SK-N-MC (cell line): ENCODE data around the gene CAPN3.
"Not testable (repeated sequence)": the region's sequence is repeated elsewhere in the genome, so short reads cannot be mapped to it uniquely, and the experiment has no call there.

Experiments used
- DNase-seq: peaks from one replicate; pipeline ENCODE4 v3.0.0-alpha.2; 2011; ENCODE audit warnings: low read depth, low spot score
- H3K27ac ChIP-seq: fragments of 200-600 bp; sonication (generic); 2 replicates; pipeline ENCODE4 v1.5.1; 2016; ENCODE audit warnings: mixed run types
- H3K36me3 ChIP-seq: fragments of 200-600 bp; sonication (generic); 2 replicates; pipeline ENCODE4 v1.6.1; 2017; ENCODE audit warnings: antibody characterized with exemption, low read length, mixed read lengths; ENCODE audit not compliant: insufficient read depth
- H3K4me3 ChIP-seq: fragments of 200-600 bp; sonication (generic); 2 replicates; pipeline ENCODE4 v1.5.1; 2016
- H3K9ac ChIP-seq: fragments of 200-600 bp; sonication (generic); 2 replicates; pipeline ENCODE4 v1.8.0; 2017; ENCODE audit warnings: mixed run types, mixed read lengths; ENCODE audit not compliant: insufficient read length
- H3K9me3 ChIP-seq: fragments of 200-600 bp; sonication (generic); 2 replicates; pipeline ENCODE4 v1.6.1; 2017; ENCODE audit warnings: low read depth, mild to moderate bottlenecking, antibody characterized with exemption, low read length, moderate library complexity, mixed read lengths
- EZH2 ChIP-seq: fragments of 200-600 bp; sonication (generic); IDR thresholded peaks from one replicate; pipeline ENCODE4 v1.6.1; 2017; ENCODE audit warnings: antibody characterized with exemption
- FOXP2 ChIP-seq: optimal IDR thresholded peaks from 2 replicates; pipeline ENCODE3; 2011; ENCODE audit warnings: mild to moderate bottlenecking, moderate library complexity; ENCODE audit not compliant: insufficient read depth; ENCODE audit errors: extremely low read length, control extremely low read depth
- POLR2AphosphoS5 ChIP-seq: IDR thresholded peaks from 2 replicates; pipeline ENCODE4 v1.6.1; 2012; ENCODE audit warnings: mild to moderate bottlenecking, low read depth, low read length, borderline replicate concordance

The CAPN3 gene

DNA sequence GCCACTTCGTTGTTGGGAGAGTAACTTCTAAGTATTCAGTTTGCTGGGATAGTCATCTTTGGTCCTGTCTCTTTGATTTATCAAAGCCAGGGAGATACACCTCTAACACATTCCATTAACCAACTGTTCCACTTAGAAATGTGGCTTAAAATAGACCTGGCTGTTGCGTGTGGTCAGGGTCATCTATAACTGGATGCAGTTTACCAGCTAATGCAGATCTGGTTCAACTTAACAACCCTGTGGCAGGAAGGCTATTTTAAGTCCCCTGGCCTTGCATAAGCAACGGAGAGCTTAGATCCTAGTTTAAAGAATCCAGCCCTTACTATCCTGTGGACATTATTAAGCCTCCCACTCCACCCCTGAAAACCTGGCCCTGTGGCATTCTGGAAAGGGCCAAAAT, 28.1 kb upstream of the CAPN3 start:
- no peaks in the 10 kb centered on the region for H3K9me3 ChIP-seq
- DNase-seq, result no peak
- no peak overlapping the region for H3K9ac ChIP-seq
- no peak overlapping the region for H3K27ac ChIP-seq
- TF ChIP-seq EZH2, result no peak
- no peak for TF ChIP-seq FOXP2
- TF ChIP-seq POLR2AphosphoS5, result no peak
- H3K36me3 ChIP-seq, result no peaks in the 10 kb centered on the region
- no peak overlapping the region for H3K4me3 ChIP-seq

DNA sequence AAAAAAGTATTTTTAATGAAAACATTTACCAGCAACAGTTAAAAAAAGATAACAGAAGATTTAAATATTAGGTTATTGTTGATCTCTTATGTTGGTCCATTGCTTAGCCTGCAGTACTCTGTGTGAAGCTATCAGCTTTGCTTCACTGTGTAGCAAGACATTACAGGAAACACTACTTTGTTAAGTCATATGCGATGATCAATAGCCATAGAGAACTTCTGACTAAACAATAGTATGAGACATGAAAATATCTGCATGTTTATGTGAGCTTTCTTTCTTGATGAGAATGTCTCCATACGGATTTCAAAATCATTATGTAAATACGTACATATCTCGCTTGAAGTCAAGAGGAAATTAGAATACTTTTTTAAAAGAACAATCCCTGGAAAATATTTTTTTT, 27.0 kb upstream of the CAPN3 start:
- H3K4me3 ChIP-seq, result no peak overlapping the region
- DNase-seq, result no peak
- H3K27ac ChIP-seq, result no peak overlapping the region
- H3K36me3 ChIP-seq, result no peaks in the 10 kb centered on the region
- no peak for TF ChIP-seq FOXP2
- TF ChIP-seq EZH2, result no peak
- no peak for TF ChIP-seq POLR2AphosphoS5
- H3K9ac ChIP-seq, result no peak overlapping the region
- no peaks in the 10 kb centered on the region for H3K9me3 ChIP-seq

DNA sequence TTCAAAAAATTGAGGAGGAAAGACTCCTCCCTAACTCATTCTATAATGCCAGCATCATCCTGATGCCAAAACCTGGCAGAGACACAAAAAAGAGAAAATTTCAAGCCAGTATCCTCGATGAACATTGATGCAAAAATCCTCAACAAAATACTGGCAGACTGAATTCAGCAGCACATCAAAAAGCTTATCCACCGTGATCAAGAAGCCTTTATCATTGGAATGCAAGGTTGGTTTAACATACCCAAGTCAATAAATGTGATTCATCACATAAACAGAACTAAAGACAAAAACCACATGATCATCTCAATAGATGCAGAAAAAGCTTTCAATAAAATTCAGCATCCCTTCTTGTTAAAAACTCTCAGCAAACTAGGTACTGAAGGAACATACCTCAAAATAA, 24.2 kb upstream of the CAPN3 start:
- no peak for TF ChIP-seq POLR2AphosphoS5
- TF ChIP-seq EZH2, result no peak
- no peak for TF ChIP-seq FOXP2
- no peaks in the 10 kb centered on the region for H3K9me3 ChIP-seq
- no peak overlapping the region for H3K27ac ChIP-seq
- H3K9ac ChIP-seq, result no peak overlapping the region
- DNase-seq, result no peak
- no peaks in the 10 kb centered on the region for H3K36me3 ChIP-seq
- no peak overlapping the region for H3K4me3 ChIP-seq

DNA sequence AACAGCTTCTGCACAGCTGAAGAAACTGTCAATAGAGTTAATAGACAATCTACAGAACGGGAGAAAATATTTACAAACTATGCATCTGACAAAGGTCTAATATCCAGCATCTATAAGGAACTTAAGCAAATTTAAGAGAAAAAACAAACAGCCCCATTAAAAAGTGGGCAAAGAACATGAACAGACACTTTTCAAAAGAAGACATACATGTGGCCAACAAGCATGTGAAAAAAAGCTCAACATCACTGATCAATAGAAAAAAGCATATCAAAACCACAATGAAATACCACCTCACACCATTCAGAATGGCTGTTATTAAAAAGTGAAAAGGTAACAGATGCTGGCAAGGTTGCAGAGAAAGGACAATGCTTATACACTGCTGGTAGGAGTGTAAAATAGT, 22.7 kb upstream of the CAPN3 start:
- H3K4me3 ChIP-seq, H3K36me3 ChIP-seq, H3K9me3 ChIP-seq, H3K27ac ChIP-seq, DNase-seq, H3K9ac ChIP-seq: not testable (repeated sequence)

DNA sequence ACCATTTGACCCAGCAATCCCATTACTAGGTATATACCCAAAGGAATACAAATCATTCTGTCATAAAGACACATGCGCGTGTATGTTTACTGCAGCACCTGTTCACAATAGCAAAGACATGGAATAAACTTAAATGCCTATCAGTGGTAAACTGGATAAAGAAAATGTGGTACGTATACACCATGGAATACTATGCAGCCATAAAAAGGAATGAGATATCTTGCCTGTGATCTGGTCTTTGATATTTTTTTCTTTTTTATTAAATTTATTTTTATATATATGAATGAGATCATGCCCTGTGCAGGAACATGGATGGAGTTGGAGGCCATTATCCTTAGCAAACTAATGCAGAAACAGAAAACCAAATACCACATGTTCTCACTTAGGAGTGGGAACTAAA, 22.2 kb upstream of the CAPN3 start:
- H3K9ac ChIP-seq, H3K27ac ChIP-seq, H3K4me3 ChIP-seq, H3K36me3 ChIP-seq, H3K9me3 ChIP-seq, DNase-seq: not testable (repeated sequence)

DNA sequence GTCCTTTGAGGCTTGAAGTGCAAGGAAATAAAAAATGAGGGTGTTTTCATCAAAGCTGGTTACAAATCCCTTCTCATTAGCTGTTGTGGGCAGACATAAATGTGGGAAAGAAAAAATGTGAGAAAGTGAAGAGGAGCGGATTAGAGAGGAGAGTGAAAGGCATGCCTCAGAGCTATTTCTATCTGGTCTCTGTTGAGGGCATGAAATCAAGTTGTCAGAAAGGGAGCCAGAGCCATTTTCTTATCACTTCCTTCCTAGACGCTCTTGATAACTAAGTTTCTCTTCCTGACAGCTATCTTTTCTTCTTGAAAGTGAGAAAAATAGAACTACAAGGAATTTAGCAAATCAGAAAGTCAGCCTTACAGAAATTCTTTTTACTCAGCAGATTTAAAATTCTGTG, 20.8 kb upstream of the CAPN3 start:
- H3K27ac ChIP-seq, result peak overlapping the region; percentile 96
- no peaks in the 10 kb centered on the region for H3K36me3 ChIP-seq
- peak overlapping the region; percentile 53 for H3K4me3 ChIP-seq
- TF ChIP-seq EZH2, result no peak
- H3K9me3 ChIP-seq, result no peaks in the 10 kb centered on the region
- DNase-seq, result no peak
- peak overlapping the region; percentile 57 for H3K9ac ChIP-seq

DNA sequence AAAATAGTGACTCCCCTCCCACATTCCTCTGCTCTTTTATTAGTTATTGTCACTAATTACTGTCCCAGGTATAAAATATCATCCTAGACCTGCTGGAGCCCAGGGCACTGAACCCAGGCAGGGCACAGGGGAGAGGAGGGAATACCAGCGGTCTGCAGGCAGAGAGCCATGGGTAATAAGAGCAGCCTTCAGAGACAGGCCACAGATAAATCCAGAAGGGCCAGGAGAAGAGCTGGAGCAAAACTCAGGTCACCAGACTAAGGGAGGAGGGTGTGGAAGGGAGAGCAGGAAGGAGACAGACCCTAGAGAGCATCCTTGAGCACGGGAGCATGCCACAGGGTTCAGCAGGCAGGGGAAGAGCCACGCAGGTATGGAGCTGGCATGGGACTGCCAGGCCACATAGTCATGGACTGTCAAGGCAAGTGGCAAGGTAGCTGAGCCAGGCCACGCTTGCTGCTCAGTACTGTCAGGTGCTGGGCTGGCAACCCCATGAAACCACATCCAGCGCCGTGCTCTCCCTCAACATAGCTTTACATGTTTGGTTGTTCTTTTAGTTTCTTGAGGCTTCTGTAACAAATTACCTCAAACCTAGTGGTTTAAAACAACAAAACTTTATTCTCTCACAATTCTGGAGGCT, 15.6 kb upstream of the CAPN3 start:
- Histone ChIP-seq H3K9ac (no peak overlapping the region), H3K4me3 (no peak overlapping the region), H3K27ac (no peak overlapping the region), H3K36me3 (no peaks in the 10 kb centered on the region), H3K9me3 (no peaks in the 10 kb centered on the region)
- no peak for TF ChIP-seq EZH2
- TF ChIP-seq POLR2AphosphoS5, result no peak
- TF ChIP-seq FOXP2, result no peak
- no peak for DNase-seq

DNA sequence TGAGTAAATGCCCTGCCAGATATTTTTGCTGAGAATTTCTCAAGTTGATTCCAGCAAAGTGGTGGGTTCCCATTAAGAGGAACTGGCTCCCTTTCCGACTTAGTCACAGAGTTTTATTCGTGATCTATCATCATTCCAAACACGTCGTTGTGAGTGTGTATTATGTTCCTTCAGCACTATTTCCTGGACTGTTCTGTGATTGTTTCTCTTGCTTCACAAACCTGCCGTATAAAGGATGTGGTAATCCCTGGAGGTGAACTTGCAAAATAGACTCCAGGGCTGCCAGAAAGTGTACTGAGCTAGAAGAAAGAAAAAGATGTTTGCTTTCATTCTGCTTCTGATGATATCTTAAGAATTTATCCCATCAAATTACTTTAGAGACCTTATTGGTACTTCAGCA, 14.5 kb upstream of the CAPN3 start:
- Histone ChIP-seq H3K36me3 (no peaks in the 10 kb centered on the region), H3K4me3 (no peak overlapping the region), H3K9ac (no peak overlapping the region), H3K9me3 (no peaks in the 10 kb centered on the region), H3K27ac (no peak overlapping the region)
- TF ChIP-seq EZH2 (no peak), FOXP2 (no peak), POLR2AphosphoS5 (no peak)
- DNase-seq, result no peak

DNA sequence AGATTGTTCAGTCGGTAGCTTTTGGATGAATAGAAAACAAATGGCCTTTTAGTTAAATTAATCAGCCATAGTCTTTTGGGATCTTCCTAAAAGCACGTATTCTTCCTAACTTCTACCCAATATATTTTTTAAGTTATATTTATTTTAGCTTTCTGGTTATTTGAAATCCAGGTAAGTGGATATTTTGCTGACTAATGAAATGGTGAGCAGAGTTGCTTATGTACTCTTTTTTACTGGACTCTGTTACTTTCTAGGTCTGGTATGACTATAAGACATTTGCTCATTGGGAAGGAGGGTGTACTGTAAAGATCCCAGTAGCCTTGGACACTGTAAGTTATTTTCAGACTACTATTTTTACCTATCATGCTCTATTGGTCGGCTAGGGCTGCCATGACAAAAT, 13.8 kb upstream of the CAPN3 start:
- TF ChIP-seq POLR2AphosphoS5, result no peak
- Histone ChIP-seq H3K9ac (no peak overlapping the region), H3K27ac (no peak overlapping the region), H3K36me3 (no peaks in the 10 kb centered on the region), H3K9me3 (no peaks in the 10 kb centered on the region), H3K4me3 (no peak overlapping the region)
- DNase-seq, result no peak

DNA sequence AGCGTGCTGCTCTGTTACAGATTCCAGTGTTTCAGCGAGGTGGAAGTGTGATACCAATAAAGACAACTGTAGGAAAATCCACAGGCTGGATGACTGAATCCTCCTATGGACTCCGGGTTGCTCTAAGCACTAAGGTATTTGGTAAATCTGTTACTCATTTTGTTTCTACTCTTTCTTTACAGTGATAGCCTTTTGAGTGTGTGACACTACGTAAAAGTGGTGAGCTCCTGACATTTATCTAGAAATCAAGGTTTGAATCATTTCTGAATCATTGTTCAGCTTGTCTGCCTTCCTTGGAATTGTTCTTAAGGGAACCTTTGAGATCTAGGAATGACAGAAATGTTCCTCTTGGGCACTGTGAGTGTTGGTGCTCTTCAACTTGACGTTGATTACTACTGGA, 11.2 kb upstream of the CAPN3 start:
- H3K9ac ChIP-seq, result no peak overlapping the region
- no peak overlapping the region for H3K4me3 ChIP-seq
- no peak for DNase-seq
- H3K9me3 ChIP-seq, result no peaks in the 10 kb centered on the region
- TF ChIP-seq FOXP2 (no peak), EZH2 (no peak), POLR2AphosphoS5 (no peak)
- H3K36me3 ChIP-seq, result no peaks in the 10 kb centered on the region
- no peak overlapping the region for H3K27ac ChIP-seq
